WTC11 (cell line): Measurements from ENCODE around the gene ZFAND3. TPM values are rescaled to one million over a fixed set of nuclear protein-coding genes. Genes with fewer than 3 reads are reported as not detected.
A peak's percentile ranks its signal among the peaks of the same experiment; 100 is the strongest.

ENCODE experiments used
- ATAC-seq: fragments of 200-7000 bp; cut with Tn5 transposase; 2 replicates; pipeline ENCODE4 v1.10.0; 2021; ENCODE audit warnings: mild to moderate bottlenecking, moderate library complexity
- CTCF ChIA-PET: fragments of 300-600 bp; sonication (Branson Sonifier 250); formaldehyde crosslinking; loops from one replicate; lab custom pipeline; 2021; ENCODE audit warnings: antibody characterized with exemption; lab: Charles Lee
- POLR2A ChIA-PET: fragments of 350-600 bp; sonication (Branson Sonifier 250); formaldehyde crosslinking; loops from one replicate; lab custom pipeline; 2021; ENCODE audit warnings: antibody characterized with exemption; lab: Charles Lee
- DNase-seq: peaks from one replicate; pipeline ENCODE4 v3.0.0; 2021; ENCODE audit warnings: low spot score
- H3K27ac Mint-ChIP-seq: 2 replicates; pipeline ENCODE4 v1.8.0; 2021; ENCODE audit warnings: mixed read lengths
- H3K27me3 Mint-ChIP-seq: 2 replicates; pipeline ENCODE4 v1.8.0; 2021; ENCODE audit warnings: low read depth, mild to moderate bottlenecking, moderate library complexity, mixed read lengths
- H3K36me3 Mint-ChIP-seq: 2 replicates; pipeline ENCODE4 v1.8.0; 2021; ENCODE audit warnings: mixed read lengths
- H3K4me1 Mint-ChIP-seq: 2 replicates; pipeline ENCODE4 v1.8.0; 2022; ENCODE audit warnings: mixed read lengths
- H3K4me3 Mint-ChIP-seq: 2 replicates; pipeline ENCODE4 v1.8.0; 2021; ENCODE audit warnings: mild to moderate bottlenecking, moderate library complexity, mixed read lengths
- H3K9me3 Mint-ChIP-seq: 2 replicates; pipeline ENCODE4 v1.8.0; 2021; ENCODE audit warnings: mixed read lengths
- EMX1 ChIP-seq: fragments of 250-450 bp; sonication (Bioruptor Pico); IDR thresholded peaks from 2 replicates; pipeline ENCODE4 v1.8.0; 2021; ENCODE audit warnings: mild to moderate bottlenecking
- ETV6 ChIP-seq: sonication (generic); formaldehyde crosslinking; IDR thresholded peaks from 2 replicates; pipeline ENCODE4 v1.8.1; 2022; ENCODE audit warnings: mild to moderate bottlenecking, missing genetic modification reagents
- GABPB1 ChIP-seq: sonication (generic); formaldehyde crosslinking; IDR thresholded peaks from 2 replicates; pipeline ENCODE4 v1.8.1; 2023; ENCODE audit warnings: mild to moderate bottlenecking, missing genetic modification reagents
- JUN ChIP-seq: sonication (generic); formaldehyde crosslinking; IDR thresholded peaks from 2 replicates; pipeline ENCODE4 v1.8.0; 2023; ENCODE audit warnings: mild to moderate bottlenecking, missing genetic modification reagents
- MYBL2 ChIP-seq: sonication (generic); formaldehyde crosslinking; IDR thresholded peaks from 2 replicates; pipeline ENCODE4 v1.8.1; 2023; ENCODE audit warnings: mild to moderate bottlenecking, moderate library complexity, missing genetic modification reagents
- RELA ChIP-seq: sonication (generic); formaldehyde crosslinking; IDR thresholded peaks from 2 replicates; pipeline ENCODE4 v1.8.1; 2022; ENCODE audit warnings: missing genetic modification reagents, mild to moderate bottlenecking, borderline replicate concordance
- RORB ChIP-seq: fragments of 250-450 bp; sonication (Bioruptor Pico); IDR thresholded peaks from 2 replicates; pipeline ENCODE4 v1.9.0; 2021; ENCODE audit warnings: mild to moderate bottlenecking
- TP53 ChIP-seq: sonication (generic); formaldehyde crosslinking; IDR thresholded peaks from 2 replicates; pipeline ENCODE4 v1.8.1; 2023; ENCODE audit warnings: mild to moderate bottlenecking, missing genetic modification reagents
- ZNF121 ChIP-seq: sonication (generic); formaldehyde crosslinking; IDR thresholded peaks from 2 replicates; pipeline ENCODE4 v1.8.0; 2023; ENCODE audit warnings: missing genetic modification reagents
- ZNF263 ChIP-seq: sonication (generic); formaldehyde crosslinking; IDR thresholded peaks from 2 replicates; pipeline ENCODE4 v1.8.1; 2022; ENCODE audit warnings: low read depth, mild to moderate bottlenecking, moderate library complexity, missing genetic modification reagents
- ZNF317 ChIP-seq: sonication (generic); formaldehyde crosslinking; IDR thresholded peaks from 2 replicates; pipeline ENCODE4 v1.8.1; 2023; ENCODE audit warnings: low read depth, mild to moderate bottlenecking, moderate library complexity, missing genetic modification reagents, borderline replicate concordance
- total RNA-seq: library from RNA; stranded (reverse); gene quantifications from 3 replicates; pipeline ENCODE4 v1.2.3, GENCODE V29; 2021
- TF ChIP-seq, protein P1 (sequence below): sonication (generic); formaldehyde crosslinking; IDR thresholded peaks from 2 replicates; pipeline ENCODE4 v1.8.1; 2023; ENCODE audit warnings: mild to moderate bottlenecking, moderate library complexity, missing genetic modification reagents
- TF ChIP-seq, protein P2 (sequence below): fragments of 200-600 bp; IDR thresholded peaks from 2 replicates; pipeline ENCODE4 v1.8.0; 2022; ENCODE audit warnings: antibody characterized with exemption
- TF ChIP-seq, protein P3 (sequence below): sonication (generic); formaldehyde crosslinking; IDR thresholded peaks from 2 replicates; pipeline ENCODE4 v1.8.0; 2022; ENCODE audit warnings: mild to moderate bottlenecking, missing genetic modification reagents
- TF ChIP-seq, protein P4 (sequence below): sonication (generic); formaldehyde crosslinking; IDR thresholded peaks from 2 replicates; pipeline ENCODE4 v1.8.1; 2023; ENCODE audit warnings: mild to moderate bottlenecking, missing genetic modification reagents, borderline replicate concordance
- TF ChIP-seq, protein P5 (sequence below): fragments of 250-450 bp; sonication (Bioruptor Pico); IDR thresholded peaks from 2 replicates; pipeline ENCODE4 v1.9.0; 2021; ENCODE audit warnings: mild to moderate bottlenecking

ZFAND3 gene
- total RNA-seq, 1 experiment from 2014 or later = 50.3 TPM

DNA sequence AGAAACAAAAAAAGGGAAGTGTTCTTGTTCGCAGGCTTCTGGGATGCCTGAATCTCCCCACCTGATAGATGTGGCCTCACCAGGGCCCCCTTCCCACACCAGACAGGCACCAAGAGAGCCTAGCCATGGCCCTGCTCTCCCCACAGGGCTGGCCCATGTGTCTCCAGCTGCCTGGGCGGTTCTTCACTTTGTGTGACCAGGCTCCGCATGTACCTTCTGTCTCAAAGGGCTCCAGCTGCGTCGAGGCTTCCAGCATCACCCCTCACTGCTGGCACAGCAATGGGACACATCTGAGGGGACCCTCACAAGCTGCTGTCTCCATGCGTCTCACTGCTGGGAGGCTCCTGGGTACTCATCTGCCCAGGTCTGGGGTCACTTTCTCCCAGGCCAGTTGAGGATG lies 362.9 kb downstream of the ZFAND3 start:
- Mint-ChIP-seq H3K4me1 (peaks cover 16% of the 10 kb centered on the region), H3K9me3 (no peaks in the 10 kb centered on the region), H3K27ac (no peak overlapping the region), H3K4me3 (no peak overlapping the region), H3K36me3 (no peaks in the 10 kb centered on the region), H3K27me3 (no peaks in the 10 kb centered on the region; the same call in 1 of the 2 replicates)
- ChIA-PET POLR2A (interaction anchor here (0.6 kb wide), 1 partner anchor 34 kb away, joined by 6 read pairs; no protein-coding TSS in a partner anchor), CTCF (no interaction called here)
- no peak for ATAC-seq
- TF ChIP-seq RORB = no peak
- no peak for TF ChIP-seq GABPB1 (CRISPR knock-in tag)
- no peak for TF ChIP-seq EMX1 (CRISPR knock-in tag)
- TF ChIP-seq, protein P1, sequence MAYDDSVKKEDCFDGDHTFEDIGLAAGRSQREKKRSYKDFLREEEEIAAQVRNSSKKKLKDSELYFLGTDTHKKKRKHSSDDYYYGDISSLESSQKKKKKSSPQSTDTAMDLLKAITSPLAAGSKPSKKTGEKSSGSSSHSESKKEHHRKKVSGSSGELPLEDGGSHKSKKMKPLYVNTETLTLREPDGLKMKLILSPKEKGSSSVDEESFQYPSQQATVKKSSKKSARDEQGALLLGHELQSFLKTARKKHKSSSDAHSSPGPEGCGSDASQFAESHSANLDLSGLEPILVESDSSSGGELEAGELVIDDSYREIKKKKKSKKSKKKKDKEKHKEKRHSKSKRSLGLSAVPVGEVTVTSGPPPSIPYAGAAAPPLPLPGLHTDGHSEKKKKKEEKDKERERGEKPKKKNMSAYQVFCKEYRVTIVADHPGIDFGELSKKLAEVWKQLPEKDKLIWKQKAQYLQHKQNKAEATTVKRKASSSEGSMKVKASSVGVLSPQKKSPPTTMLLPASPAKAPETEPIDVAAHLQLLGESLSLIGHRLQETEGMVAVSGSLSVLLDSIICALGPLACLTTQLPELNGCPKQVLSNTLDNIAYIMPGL (CRISPR knock-in tag) = no peak
- TF ChIP-seq, protein P2, sequence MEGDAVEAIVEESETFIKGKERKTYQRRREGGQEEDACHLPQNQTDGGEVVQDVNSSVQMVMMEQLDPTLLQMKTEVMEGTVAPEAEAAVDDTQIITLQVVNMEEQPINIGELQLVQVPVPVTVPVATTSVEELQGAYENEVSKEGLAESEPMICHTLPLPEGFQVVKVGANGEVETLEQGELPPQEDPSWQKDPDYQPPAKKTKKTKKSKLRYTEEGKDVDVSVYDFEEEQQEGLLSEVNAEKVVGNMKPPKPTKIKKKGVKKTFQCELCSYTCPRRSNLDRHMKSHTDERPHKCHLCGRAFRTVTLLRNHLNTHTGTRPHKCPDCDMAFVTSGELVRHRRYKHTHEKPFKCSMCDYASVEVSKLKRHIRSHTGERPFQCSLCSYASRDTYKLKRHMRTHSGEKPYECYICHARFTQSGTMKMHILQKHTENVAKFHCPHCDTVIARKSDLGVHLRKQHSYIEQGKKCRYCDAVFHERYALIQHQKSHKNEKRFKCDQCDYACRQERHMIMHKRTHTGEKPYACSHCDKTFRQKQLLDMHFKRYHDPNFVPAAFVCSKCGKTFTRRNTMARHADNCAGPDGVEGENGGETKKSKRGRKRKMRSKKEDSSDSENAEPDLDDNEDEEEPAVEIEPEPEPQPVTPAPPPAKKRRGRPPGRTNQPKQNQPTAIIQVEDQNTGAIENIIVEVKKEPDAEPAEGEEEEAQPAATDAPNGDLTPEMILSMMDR = no peak
- TF ChIP-seq ZNF263 (CRISPR knock-in tag) = no peak
- TF ChIP-seq, protein P3, sequence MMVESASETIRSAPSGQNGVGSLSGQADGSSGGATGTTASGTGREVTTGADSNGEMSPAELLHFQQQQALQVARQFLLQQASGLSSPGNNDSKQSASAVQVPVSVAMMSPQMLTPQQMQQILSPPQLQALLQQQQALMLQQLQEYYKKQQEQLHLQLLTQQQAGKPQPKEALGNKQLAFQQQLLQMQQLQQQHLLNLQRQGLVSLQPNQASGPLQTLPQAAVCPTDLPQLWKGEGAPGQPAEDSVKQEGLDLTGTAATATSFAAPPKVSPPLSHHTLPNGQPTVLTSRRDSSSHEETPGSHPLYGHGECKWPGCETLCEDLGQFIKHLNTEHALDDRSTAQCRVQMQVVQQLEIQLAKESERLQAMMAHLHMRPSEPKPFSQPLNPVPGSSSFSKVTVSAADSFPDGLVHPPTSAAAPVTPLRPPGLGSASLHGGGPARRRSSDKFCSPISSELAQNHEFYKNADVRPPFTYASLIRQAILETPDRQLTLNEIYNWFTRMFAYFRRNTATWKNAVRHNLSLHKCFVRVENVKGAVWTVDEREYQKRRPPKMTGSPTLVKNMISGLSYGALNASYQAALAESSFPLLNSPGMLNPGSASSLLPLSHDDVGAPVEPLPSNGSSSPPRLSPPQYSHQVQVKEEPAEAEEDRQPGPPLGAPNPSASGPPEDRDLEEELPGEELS (CRISPR knock-in tag) = no peak
- TF ChIP-seq, protein P4, sequence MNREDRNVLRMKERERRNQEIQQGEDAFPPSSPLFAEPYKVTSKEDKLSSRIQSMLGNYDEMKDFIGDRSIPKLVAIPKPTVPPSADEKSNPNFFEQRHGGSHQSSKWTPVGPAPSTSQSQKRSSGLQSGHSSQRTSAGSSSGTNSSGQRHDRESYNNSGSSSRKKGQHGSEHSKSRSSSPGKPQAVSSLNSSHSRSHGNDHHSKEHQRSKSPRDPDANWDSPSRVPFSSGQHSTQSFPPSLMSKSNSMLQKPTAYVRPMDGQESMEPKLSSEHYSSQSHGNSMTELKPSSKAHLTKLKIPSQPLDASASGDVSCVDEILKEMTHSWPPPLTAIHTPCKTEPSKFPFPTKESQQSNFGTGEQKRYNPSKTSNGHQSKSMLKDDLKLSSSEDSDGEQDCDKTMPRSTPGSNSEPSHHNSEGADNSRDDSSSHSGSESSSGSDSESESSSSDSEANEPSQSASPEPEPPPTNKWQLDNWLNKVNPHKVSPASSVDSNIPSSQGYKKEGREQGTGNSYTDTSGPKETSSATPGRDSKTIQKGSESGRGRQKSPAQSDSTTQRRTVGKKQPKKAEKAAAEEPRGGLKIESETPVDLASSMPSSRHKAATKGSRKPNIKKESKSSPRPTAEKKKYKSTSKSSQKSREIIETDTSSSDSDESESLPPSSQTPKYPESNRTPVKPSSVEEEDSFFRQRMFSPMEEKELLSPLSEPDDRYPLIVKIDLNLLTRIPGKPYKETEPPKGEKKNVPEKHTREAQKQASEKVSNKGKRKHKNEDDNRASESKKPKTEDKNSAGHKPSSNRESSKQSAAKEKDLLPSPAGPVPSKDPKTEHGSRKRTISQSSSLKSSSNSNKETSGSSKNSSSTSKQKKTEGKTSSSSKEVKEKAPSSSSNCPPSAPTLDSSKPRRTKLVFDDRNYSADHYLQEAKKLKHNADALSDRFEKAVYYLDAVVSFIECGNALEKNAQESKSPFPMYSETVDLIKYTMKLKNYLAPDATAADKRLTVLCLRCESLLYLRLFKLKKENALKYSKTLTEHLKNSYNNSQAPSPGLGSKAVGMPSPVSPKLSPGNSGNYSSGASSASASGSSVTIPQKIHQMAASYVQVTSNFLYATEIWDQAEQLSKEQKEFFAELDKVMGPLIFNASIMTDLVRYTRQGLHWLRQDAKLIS (CRISPR knock-in tag) = no peak
- no peak for TF ChIP-seq JUN (CRISPR knock-in tag)
- TF ChIP-seq TP53 (CRISPR knock-in tag) = no peak
- TF ChIP-seq, protein P5, sequence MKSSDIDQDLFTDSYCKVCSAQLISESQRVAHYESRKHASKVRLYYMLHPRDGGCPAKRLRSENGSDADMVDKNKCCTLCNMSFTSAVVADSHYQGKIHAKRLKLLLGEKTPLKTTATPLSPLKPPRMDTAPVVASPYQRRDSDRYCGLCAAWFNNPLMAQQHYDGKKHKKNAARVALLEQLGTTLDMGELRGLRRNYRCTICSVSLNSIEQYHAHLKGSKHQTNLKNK = no peak
- no peak for TF ChIP-seq RELA (CRISPR knock-in tag)
- no peak for TF ChIP-seq MYBL2
- TF ChIP-seq ETV6 = no peak
- peak; percentile 9 for DNase-seq

DNA sequence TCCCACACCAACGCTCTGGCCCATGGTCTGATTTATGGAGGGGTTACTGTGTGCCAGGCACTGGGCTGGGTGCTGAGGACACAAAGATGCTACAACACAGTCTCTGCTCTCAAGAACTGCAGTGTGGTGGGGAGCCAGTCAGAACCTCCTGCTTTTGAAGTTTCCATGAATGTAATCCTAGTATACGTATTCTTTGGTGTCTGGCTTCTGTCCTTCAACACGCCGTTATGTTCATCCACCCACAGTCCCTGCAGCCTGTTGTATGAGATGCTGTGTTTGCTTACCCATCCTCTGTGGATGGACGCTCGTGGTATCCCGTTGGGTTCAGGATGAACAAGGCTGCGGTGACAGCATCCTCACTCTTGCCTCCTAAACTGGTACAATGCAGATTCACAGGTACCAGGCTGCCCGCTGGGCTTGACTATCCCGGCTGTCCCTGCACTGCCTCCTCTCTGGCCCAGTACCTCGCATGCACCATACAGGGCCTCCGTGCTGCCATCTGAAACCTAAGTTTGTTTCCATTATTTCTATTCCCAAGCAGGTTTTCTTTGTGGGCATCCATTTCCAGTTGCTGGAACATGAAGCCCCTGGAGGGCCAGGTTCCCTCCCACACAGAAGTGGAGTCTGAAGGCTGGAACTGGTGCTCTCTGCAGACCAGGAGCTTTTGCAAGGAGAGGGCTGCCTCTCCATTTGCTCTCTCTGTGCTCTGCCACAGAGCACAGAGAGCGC lies 364.5 kb downstream of the ZFAND3 start:
- no peak overlapping the region for H3K4me3 Mint-ChIP-seq

More for the DNA sequence above, 364.5 kb downstream of the ZFAND3 start:
- DNase-seq (peak; percentile 9), ATAC-seq (no peak)
- TF ChIP-seq ZNF317 (CRISPR knock-in tag) (no peak), ZNF121 (CRISPR knock-in tag) (no peak), JUN (CRISPR knock-in tag) (no peak)
- Mint-ChIP-seq H3K36me3 (no peaks in the 10 kb centered on the region), H3K9me3 (no peaks in the 10 kb centered on the region), H3K27me3 (no peaks in the 10 kb centered on the region; the same call in 1 of the 2 replicates), H3K4me1 (peaks cover 14% of the 10 kb centered on the region), H3K27ac (no peak overlapping the region)
- ChIA-PET CTCF (interaction anchor here (1.1 kb wide), 1 partner anchor 453 kb away, joined by 3 read pairs; no protein-coding TSS in a partner anchor), POLR2A (no interaction called here)
